HCT116 (cell line): ENCODE measurements around the gene DPYSL4. TPM values are rescaled to one million over a fixed set of nuclear protein-coding genes. Genes with fewer than 3 reads are reported as not detected.
"Not testable (repeated sequence)": the region's sequence is repeated elsewhere in the genome, so short reads cannot be mapped to it uniquely, and the experiment has no call there.

Experiments used
- ATAC-seq: fragments of 200-7000 bp; cut with Tn5 transposase; 2 replicates; pipeline ENCODE4 v1.9.1; 2020; ENCODE audit warnings: mild to moderate bottlenecking, moderate library complexity
- BruUV-seq: library from RNA; stranded (reverse); fragments of 400-500 nt; replicated peaks from 2 replicates; lab custom pipeline; 2021; lab: Mats Ljungman, UMichigan
- CTCF ChIA-PET: fragments of 300-600 bp; sonication (Branson Sonifier 250); formaldehyde crosslinking; loops from one replicate; lab custom pipeline; 2021; ENCODE audit warnings: antibody characterized with exemption; lab: Charles Lee
- POLR2A ChIA-PET: fragments of 300-600, 350-600 bp; sonication (Branson Sonifier 250); formaldehyde crosslinking; loops from one replicate; lab custom pipeline; 2021; ENCODE audit warnings: antibody characterized with exemption; lab: Charles Lee
- RAD21 ChIA-PET, 2 experiments: fragments of 300-600 bp; sonication (Branson Sonifier 250); formaldehyde crosslinking; loops; one replicate each; lab custom pipeline; 2023; ENCODE audit warnings: low total read pairs in 2 of 2; ENCODE audit not compliant: uncharacterized antibody in 2 of 2, unreplicated experiment in 2 of 2, low non-redundant PET in 1 of 2; lab: Charles Lee
- DNase-seq: peaks from one replicate; pipeline ENCODE4 v3.0.0-alpha.2; 2010; ENCODE audit warnings: low read depth, low spot score
- H2AFZ ChIP-seq: fragments of 200-600 bp; shearing (Covaris generic), sonication (generic); 2 replicates; pipeline ENCODE4 v1.6.1; 2017; ENCODE audit warnings: low read depth, mixed run types, mixed read lengths, antibody characterized with exemption, low read length; ENCODE audit not compliant: poor library complexity, severe bottlenecking
- H3K27ac ChIP-seq: 2 replicates; pipeline ENCODE4 v1.5.1; 2012; ENCODE audit warnings: low read depth, low read length
- H3K27me3 ChIP-seq: fragments of 200-600 bp; sonication (generic); 2 replicates; pipeline ENCODE4 v1.6.1; 2016; ENCODE audit warnings: mixed run types, low read length, mixed read lengths; ENCODE audit not compliant: insufficient read depth
- H3K36me3 ChIP-seq, 2 experiments: fragments of 200-500 bp in 1 of 2; fragments of 200-600 bp in 1 of 2; sonication (Bioruptor generic) in 1 of 2; sonication (generic) in 1 of 2; 2 replicates each; pipeline versions ENCODE4 v1.5.1 to v1.6.1; 2014 to 2016; ENCODE audit warnings: low read length in 2 of 2, inconsistent platforms in 1 of 2, mixed read lengths in 1 of 2, mixed run types in 1 of 2; ENCODE audit not compliant: insufficient read depth in 2 of 2, control insufficient read depth in 1 of 2
- H3K4me1 ChIP-seq, 2 experiments: fragments of 200-600 bp in 1 of 2; sonication (generic) in 1 of 2; 2 replicates each; pipeline versions ENCODE4 v1.5.1 to v1.6.1; 2012 to 2017; ENCODE audit warnings: low read length in 2 of 2, inconsistent platforms in 1 of 2, mild to moderate bottlenecking in 1 of 2, mixed read lengths in 1 of 2, mixed run types in 1 of 2, moderate library complexity in 1 of 2; ENCODE audit not compliant: insufficient read depth in 2 of 2, control insufficient read depth in 1 of 2
- H3K4me2 ChIP-seq: fragments of 200-600 bp; sonication (generic); 2 replicates; pipeline ENCODE4 v1.6.1; 2017; ENCODE audit warnings: mixed run types, low read length, mixed read lengths
- H3K4me3 ChIP-seq, 2 experiments: fragments of 200-600 bp in 1 of 2; sonication (generic) in 1 of 2; replicated peaks in 1 of 2; 2 replicates each; pipeline ENCODE4 v1.5.1; 2011 to 2016; ENCODE audit warnings: low read length in 2 of 2, control low read depth in 1 of 2, low read depth in 1 of 2, mild to moderate bottlenecking in 1 of 2, mixed read lengths in 1 of 2, mixed run types in 1 of 2
- H3K79me2 ChIP-seq: fragments of 200-600 bp; sonication (generic); 2 replicates; pipeline ENCODE4 v1.6.1; 2017; ENCODE audit warnings: mild to moderate bottlenecking, mixed run types, low read length, moderate library complexity, mixed read lengths; ENCODE audit not compliant: insufficient read depth
- H3K9ac ChIP-seq: fragments of 200-600 bp; sonication (generic); 2 replicates; pipeline ENCODE4 v1.6.1; 2016; ENCODE audit warnings: low read length, mixed read lengths
- H3K9me2 ChIP-seq: fragments of 200-600 bp; sonication (generic), shearing (Covaris generic); 2 replicates; pipeline ENCODE4 v1.6.1; 2017; ENCODE audit warnings: mixed run types, mild to moderate bottlenecking, moderate library complexity; ENCODE audit not compliant: insufficient read depth
- H3K9me3 ChIP-seq, 2 experiments: fragments of 200-500 bp in 1 of 2; fragments of 200-600 bp in 1 of 2; sonication (Bioruptor generic) in 1 of 2; sonication (generic) in 1 of 2; 2 replicates each; pipeline ENCODE4 v1.6.1; 2014 to 2017; ENCODE audit warnings: low read length in 2 of 2, mixed read lengths in 2 of 2, inconsistent platforms in 1 of 2, low read depth in 1 of 2, mild to moderate bottlenecking in 1 of 2, mixed run types in 1 of 2, moderate library complexity in 1 of 2; ENCODE audit not compliant: control insufficient read depth in 1 of 2, insufficient read depth in 1 of 2
- H4K20me1 ChIP-seq: fragments of 200-600 bp; sonication (generic), shearing (Covaris generic); 2 replicates; pipeline ENCODE4 v1.6.1; 2017; ENCODE audit warnings: mixed run types, mild to moderate bottlenecking, moderate library complexity; ENCODE audit not compliant: insufficient read depth
- CEBPB ChIP-seq: IDR thresholded peaks from 2 replicates; pipeline ENCODE4 v1.6.1; 2012; ENCODE audit warnings: low read depth
- ELF1 ChIP-seq: IDR thresholded peaks from 2 replicates; pipeline ENCODE4 v1.6.1; 2012; ENCODE audit warnings: low read depth, borderline replicate concordance
- EZH2 ChIP-seq: fragments of 200-600 bp; sonication (generic); IDR thresholded peaks from 2 replicates; pipeline ENCODE4 v1.6.1; 2017; ENCODE audit warnings: antibody characterized with exemption, mixed run types
- FOSL1 ChIP-seq: IDR thresholded peaks from 2 replicates; pipeline ENCODE4 v1.6.1; 2012; ENCODE audit warnings: low read depth
- JUND ChIP-seq: IDR thresholded peaks from 2 replicates; pipeline ENCODE4 v1.6.1; 2012
- POLR2A ChIP-seq: IDR thresholded peaks from 2 replicates; pipeline ENCODE4 v1.7.0; 2011; ENCODE audit warnings: borderline replicate concordance; ENCODE audit not compliant: insufficient read depth, insufficient read length; ENCODE audit errors: extremely low read depth
- POLR2AphosphoS5 ChIP-seq: IDR thresholded peaks from 2 replicates; pipeline ENCODE4 v1.6.1; 2011; ENCODE audit warnings: mild to moderate bottlenecking, low read depth, low read length, moderate library complexity
- intact Hi-C: fragments of 100-400 bp; cut with micrococcal nuclease; formaldehyde crosslinking; loops from 2 replicates; pipeline ENCODE4 v1.10.0; 2022
- total RNA-seq: library from RNA; stranded (reverse); gene quantifications from one replicate; pipeline ENCODE4 v1.2.1, GENCODE V29; 2021; ENCODE audit not compliant: unreplicated experiment
- TF ChIP-seq, protein P1 (sequence below): IDR thresholded peaks from 2 replicates; pipeline ENCODE4 v1.6.1; 2012; ENCODE audit warnings: low read depth

DPYSL4 gene
- total RNA-seq, 1 experiment from 2014 or later = 5.4 TPM

DNA sequence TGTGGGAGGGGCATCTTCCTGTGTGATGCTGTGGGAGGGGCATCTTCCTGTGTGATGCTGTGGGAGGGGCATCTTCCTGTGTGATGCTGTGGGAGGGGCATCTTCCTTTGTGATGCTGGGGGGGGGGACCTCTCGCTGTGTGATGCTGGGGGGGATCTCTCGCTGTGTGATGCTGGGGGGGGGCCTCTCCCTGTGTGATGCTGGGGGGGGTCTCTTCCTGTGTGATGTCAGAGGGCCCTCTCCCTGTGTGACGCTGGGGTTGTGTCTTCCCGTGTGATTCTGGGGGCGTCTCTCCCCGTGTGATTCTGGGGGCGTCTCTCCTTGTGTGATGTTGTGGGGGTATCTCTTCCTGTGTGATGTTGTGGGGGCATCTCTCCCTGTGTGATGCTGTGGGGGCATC, 27.9 kb upstream of the DPYSL4 start (continued):
- TF ChIP-seq, protein P1, sequence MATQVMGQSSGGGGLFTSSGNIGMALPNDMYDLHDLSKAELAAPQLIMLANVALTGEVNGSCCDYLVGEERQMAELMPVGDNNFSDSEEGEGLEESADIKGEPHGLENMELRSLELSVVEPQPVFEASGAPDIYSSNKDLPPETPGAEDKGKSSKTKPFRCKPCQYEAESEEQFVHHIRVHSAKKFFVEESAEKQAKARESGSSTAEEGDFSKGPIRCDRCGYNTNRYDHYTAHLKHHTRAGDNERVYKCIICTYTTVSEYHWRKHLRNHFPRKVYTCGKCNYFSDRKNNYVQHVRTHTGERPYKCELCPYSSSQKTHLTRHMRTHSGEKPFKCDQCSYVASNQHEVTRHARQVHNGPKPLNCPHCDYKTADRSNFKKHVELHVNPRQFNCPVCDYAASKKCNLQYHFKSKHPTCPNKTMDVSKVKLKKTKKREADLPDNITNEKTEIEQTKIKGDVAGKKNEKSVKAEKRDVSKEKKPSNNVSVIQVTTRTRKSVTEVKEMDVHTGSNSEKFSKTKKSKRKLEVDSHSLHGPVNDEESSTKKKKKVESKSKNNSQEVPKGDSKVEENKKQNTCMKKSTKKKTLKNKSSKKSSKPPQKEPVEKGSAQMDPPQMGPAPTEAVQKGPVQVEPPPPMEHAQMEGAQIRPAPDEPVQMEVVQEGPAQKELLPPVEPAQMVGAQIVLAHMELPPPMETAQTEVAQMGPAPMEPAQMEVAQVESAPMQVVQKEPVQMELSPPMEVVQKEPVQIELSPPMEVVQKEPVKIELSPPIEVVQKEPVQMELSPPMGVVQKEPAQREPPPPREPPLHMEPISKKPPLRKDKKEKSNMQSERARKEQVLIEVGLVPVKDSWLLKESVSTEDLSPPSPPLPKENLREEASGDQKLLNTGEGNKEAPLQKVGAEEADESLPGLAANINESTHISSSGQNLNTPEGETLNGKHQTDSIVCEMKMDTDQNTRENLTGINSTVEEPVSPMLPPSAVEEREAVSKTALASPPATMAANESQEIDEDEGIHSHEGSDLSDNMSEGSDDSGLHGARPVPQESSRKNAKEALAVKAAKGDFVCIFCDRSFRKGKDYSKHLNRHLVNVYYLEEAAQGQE = no peak
- no peak for TF ChIP-seq POLR2A
- TF ChIP-seq FOSL1 = no peak
- no peak for TF ChIP-seq ELF1
- TF ChIP-seq JUND = no peak
- TF ChIP-seq POLR2AphosphoS5 = no peak
- TF ChIP-seq EZH2 = no peak
- no peak for TF ChIP-seq CEBPB

DNA sequence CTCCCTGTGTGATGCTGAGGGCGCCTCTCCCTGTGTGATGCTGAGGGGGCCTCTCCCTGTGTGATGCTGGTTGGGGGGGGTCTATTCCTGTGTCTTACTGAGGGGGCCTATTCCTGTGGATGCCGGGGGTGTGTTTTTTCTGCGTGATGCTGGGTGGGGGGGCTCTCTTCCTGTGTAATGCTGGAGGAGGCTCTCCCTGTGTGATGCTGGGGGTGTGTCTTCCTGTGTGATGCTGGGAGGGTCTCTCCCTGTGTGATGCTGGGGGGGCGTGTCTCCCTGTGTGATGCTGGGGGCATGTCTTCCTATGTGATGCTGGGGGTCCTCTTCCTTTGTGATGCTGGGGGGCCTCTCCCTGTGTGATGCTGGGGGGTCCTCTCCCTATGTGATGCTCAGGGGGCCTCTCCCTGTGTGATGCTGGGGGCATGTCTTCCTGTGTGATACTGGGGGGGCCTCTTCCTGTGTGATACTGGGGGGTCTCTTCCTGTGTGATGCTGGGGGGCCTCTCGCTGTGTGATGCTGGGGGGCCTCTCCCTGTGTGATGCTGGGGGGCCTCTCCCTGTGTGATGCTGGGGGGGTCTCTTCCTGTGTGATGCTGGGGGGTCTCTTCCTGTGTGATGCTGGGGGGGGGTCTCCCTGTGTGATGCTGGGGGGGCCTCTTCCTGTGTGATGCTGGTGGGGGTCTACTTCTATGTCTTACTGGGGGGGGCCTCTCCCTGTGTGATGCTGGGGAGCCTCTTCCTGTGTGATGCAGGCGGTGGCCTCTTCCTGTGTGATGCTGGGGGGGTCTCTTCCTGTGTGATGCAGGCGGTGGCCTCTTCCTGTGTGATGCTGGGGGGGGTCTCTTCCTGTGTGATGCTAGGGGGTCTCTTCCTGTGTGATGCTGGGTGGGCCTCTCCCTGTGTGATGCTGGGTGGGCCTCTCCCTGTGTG, 27.2 kb upstream of the DPYSL4 start:
- H3K27me3 ChIP-seq, H3K9me2 ChIP-seq, H3K4me2 ChIP-seq, H3K27ac ChIP-seq, ATAC-seq, intact Hi-C loops, H3K4me3 ChIP-seq, H3K9me3 ChIP-seq, H3K9ac ChIP-seq, H2AFZ ChIP-seq, H3K79me2 ChIP-seq, DNase-seq, RAD21 ChIA-PET, H4K20me1 ChIP-seq, POLR2A ChIA-PET, CTCF ChIA-PET, H3K36me3 ChIP-seq, BruUV-seq: not testable (repeated sequence)
- peaks cover 11 to 28% of the 10 kb centered on the region in 2 experiments; a peak in 3 of 4 replicates for H3K4me1 ChIP-seq

DNA sequence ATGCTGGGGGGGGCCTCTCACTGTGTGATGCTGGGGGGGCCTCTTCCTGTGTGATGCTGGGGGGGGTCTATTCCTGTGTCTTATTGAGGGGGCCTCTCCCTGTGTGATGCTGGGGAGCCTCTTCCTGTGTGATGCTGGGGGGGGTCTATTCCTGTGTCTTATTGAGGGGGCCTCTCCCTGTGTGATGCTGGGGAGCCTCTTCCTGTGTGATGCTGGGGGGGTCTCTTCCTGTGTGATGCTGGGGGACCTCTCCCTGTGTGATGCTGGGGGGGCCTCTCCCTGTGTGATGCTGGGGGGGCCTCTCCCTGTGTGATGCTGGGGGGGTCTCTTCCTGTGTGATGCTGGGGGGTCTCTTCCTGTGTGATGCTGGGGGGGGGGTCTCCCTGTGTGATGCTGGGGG, 26.5 kb upstream of the DPYSL4 start:
- H3K4me2 ChIP-seq, ATAC-seq, H3K4me3 ChIP-seq, DNase-seq, H3K9ac ChIP-seq, H3K27me3 ChIP-seq, POLR2A ChIA-PET, CTCF ChIA-PET, intact Hi-C loops, H3K79me2 ChIP-seq, H3K27ac ChIP-seq, H3K36me3 ChIP-seq, H4K20me1 ChIP-seq, H3K9me3 ChIP-seq, RAD21 ChIA-PET, BruUV-seq, H2AFZ ChIP-seq, H3K9me2 ChIP-seq: not testable (repeated sequence)
- H3K4me1 ChIP-seq = peaks cover 16 to 35% of the 10 kb centered on the region in 2 experiments; a peak in 3 of 4 replicates
